Endothelial cell of umbilical vein (primary cell): ENCODE data around the gene VIT. TPM values are rescaled to one million over a fixed set of nuclear protein-coding genes. Genes with fewer than 3 reads are reported as not detected.

Experiments used
- BruUV-seq: library from RNA; stranded (reverse); fragments of 400-500 nt; replicated peaks from 2 replicates; lab custom pipeline; 2021; lab: Mats Ljungman, UMichigan
- CTCF ChIA-PET: fragments of 300-600, 350-600 bp; sonication (Branson Sonifier 250); formaldehyde crosslinking; loops from one replicate; lab custom pipeline; 2021; ENCODE audit warnings: antibody characterized with exemption, inconsistent platforms; lab: Charles Lee
- POLR2A ChIA-PET: fragments of 300-600, 350-600 bp; sonication (Branson Sonifier 250); formaldehyde crosslinking; loops from one replicate; lab custom pipeline; 2021; ENCODE audit warnings: antibody characterized with exemption, inconsistent platforms; lab: Charles Lee
- DNase-seq: peaks from one replicate; pipeline ENCODE4 v3.0.0-alpha.2; 2011; ENCODE audit warnings: low read depth, low spot score
- FAIRE-seq: peaks from 2 replicates; lab custom pipeline; 2011; peaks lifted over from hg19 to GRCh38; lab: Jason Lieb, UNC
- H2AFZ ChIP-seq: 2 replicates; pipeline ENCODE4 v1.6.0; 2012; ENCODE audit warnings: low read depth, low read length, control low read depth, inconsistent platforms
- H3K27ac ChIP-seq: 2 replicates; pipeline ENCODE4 v1.5.1; 2011; ENCODE audit warnings: low read depth, mild to moderate bottlenecking, control low read depth, low read length, moderate library complexity; ENCODE audit not compliant: insufficient read depth
- H3K27me3 ChIP-seq, 2 experiments: 2 replicates each; pipeline versions ENCODE4 v1.6.0 to v1.6.1; 2011; ENCODE audit warnings: low read length in 2 of 2, mixed read lengths in 1 of 2; ENCODE audit not compliant: control insufficient read depth in 2 of 2, insufficient read depth in 2 of 2
- H3K36me3 ChIP-seq, 2 experiments: 2 replicates in 1 of 2; 3 replicates in 1 of 2; pipeline ENCODE4 v1.5.1; 2011; ENCODE audit warnings: low read length in 2 of 2, mild to moderate bottlenecking in 1 of 2, moderate library complexity in 1 of 2; ENCODE audit not compliant: control insufficient read depth in 2 of 2, insufficient read depth in 2 of 2; ENCODE audit errors: extremely low read depth in 1 of 2
- H3K4me1 ChIP-seq: 3 replicates; pipeline ENCODE4 v1.5.1; 2011; ENCODE audit warnings: mild to moderate bottlenecking, low read length; ENCODE audit not compliant: control insufficient read depth, insufficient read depth; ENCODE audit errors: extremely low read depth
- H3K4me2 ChIP-seq: 2 replicates; pipeline ENCODE4 v1.6.1; 2011; ENCODE audit warnings: low read length, control low read depth, mixed read lengths; ENCODE audit not compliant: insufficient read depth
- H3K4me3 ChIP-seq, 3 experiments: fragments of 200-600 bp in 1 of 3; sonication (generic), shearing (Covaris generic) in 1 of 3; replicated peaks in 1 of 3; 2 replicates each; pipeline ENCODE4 v1.5.1; 2011 to 2016; ENCODE audit warnings: control low read depth in 3 of 3, low read length in 3 of 3, mild to moderate bottlenecking in 2 of 3, inconsistent platforms in 1 of 3, low read depth in 1 of 3, moderate library complexity in 1 of 3; ENCODE audit not compliant: insufficient read depth in 1 of 3
- H3K79me2 ChIP-seq: 2 replicates; pipeline ENCODE4 v1.6.0; 2012; ENCODE audit warnings: low read length, inconsistent platforms; ENCODE audit not compliant: control insufficient read depth, insufficient read depth
- H3K9ac ChIP-seq: replicated peaks from 2 replicates; pipeline ENCODE3; 2011; ENCODE audit warnings: low read length, control low read depth; ENCODE audit not compliant: insufficient read depth; ENCODE audit errors: extremely low read depth
- H3K9me1 ChIP-seq: replicated peaks from 3 replicates; pipeline ENCODE4 v1.6.0; 2011; ENCODE audit warnings: mild to moderate bottlenecking, low read length; ENCODE audit not compliant: control insufficient read depth, insufficient read depth; ENCODE audit errors: extremely low read depth
- H3K9me3 ChIP-seq: replicated peaks from 2 replicates; pipeline ENCODE4 v1.5.1; 2012; ENCODE audit warnings: low read length, inconsistent platforms; ENCODE audit not compliant: control insufficient read depth, insufficient read depth
- H4K20me1 ChIP-seq: replicated peaks from 2 replicates; pipeline ENCODE3; 2011; ENCODE audit warnings: mild to moderate bottlenecking, low read length; ENCODE audit not compliant: control insufficient read depth, insufficient read depth; ENCODE audit errors: extremely low read depth
- EZH2 ChIP-seq: IDR thresholded peaks from 2 replicates; pipeline ENCODE4 v1.6.1; 2012; ENCODE audit warnings: borderline replicate concordance, low read depth, mild to moderate bottlenecking, moderate library complexity, low read length, inconsistent platforms; ENCODE audit not compliant: severe bottlenecking
- FOS ChIP-seq: IDR thresholded peaks from 2 replicates; pipeline ENCODE4 v1.6.1; 2011; ENCODE audit warnings: mild to moderate bottlenecking, low read length, moderate library complexity, borderline replicate concordance; ENCODE audit not compliant: insufficient read depth
- GATA2 ChIP-seq: IDR thresholded peaks from 2 replicates; pipeline ENCODE4 v1.7.0; 2011; ENCODE audit warnings: low read depth, mild to moderate bottlenecking, moderate library complexity, mixed read lengths, low read length; ENCODE audit not compliant: insufficient read length, insufficient read depth
- JUN ChIP-seq: IDR thresholded peaks from 2 replicates; pipeline ENCODE4 v1.6.1; 2011; ENCODE audit warnings: borderline replicate concordance, low read depth; ENCODE audit not compliant: insufficient read length, insufficient read depth
- MAX ChIP-seq: IDR thresholded peaks from 2 replicates; pipeline ENCODE4 v1.6.1; 2011; ENCODE audit not compliant: insufficient read depth, insufficient read length
- MYC ChIP-seq: IDR thresholded peaks from one replicate; pipeline ENCODE4 v1.6.1; 2011; ENCODE audit warnings: mild to moderate bottlenecking, low read depth, low read length
- POLR2A ChIP-seq: IDR thresholded peaks from 2 replicates; pipeline ENCODE4 v1.6.1; 2012; ENCODE audit warnings: low read depth, mild to moderate bottlenecking, control low read depth, low read length
- POLR2AphosphoS5 ChIP-seq: IDR thresholded peaks from 2 replicates; pipeline ENCODE4 v1.6.1; 2012; ENCODE audit warnings: low read depth, mild to moderate bottlenecking, control low read depth, low read length, moderate library complexity; ENCODE audit not compliant: insufficient read depth
- dilution Hi-C: fragments of 300-500 bp; cut with MboI; formaldehyde crosslinking; loops from one replicate; pipeline ENCODE4 v1.15.0; 2019; ENCODE audit warnings: low sequenced_read_pairs; ENCODE audit not compliant: extremely low pct_ligation_motif_present
- intact Hi-C: fragments of 100-400 bp; cut with micrococcal nuclease; formaldehyde crosslinking; loops from one replicate; pipeline ENCODE4 v1.10.0; 2022
- polyA plus RNA-seq, 4 experiments: library from polyadenylated mRNA; depleted of rRNA in 3 of 4; stranded (reverse) in 3 of 4; unstranded in 1 of 4; fragments of >200 nt; gene quantifications; 2 replicates each; pipeline versions ENCODE4 v1.2.1 to v1.2.3, GENCODE V29; 2011 to 2012; ENCODE audit warnings: missing spikeins in 1 of 4
- total RNA-seq: library from RNA; stranded (reverse); gene quantifications from 2 replicates; pipeline ENCODE4 v1.2.3, GENCODE V29; 2021

The VIT gene
- total and polyA plus RNA-seq, 2 donors (not counting 3 experiments of a cell fraction or from before 2014, with no cell fraction given), result 0.54 to 0.88 TPM

GRCh38 chr2:36731941-36732672 lies 35.6 kb downstream of the VIT start:
- Histone ChIP-seq H4K20me1 (no peaks in the 10 kb centered on the region), H3K79me2 (no peaks in the 10 kb centered on the region), H3K9me3 (no peaks in the 10 kb centered on the region), H3K9ac (no peak overlapping the region), H3K27me3 (no peaks in the 10 kb centered on the region), H3K4me1 (no peaks in the 10 kb centered on the region), H2AFZ (no peak overlapping the region), H3K4me2 (no peak overlapping the region), H3K9me1 (no peaks in the 10 kb centered on the region), H3K27ac (no peak overlapping the region), H3K36me3 (no peaks in the 10 kb centered on the region), H3K4me3 (no peak overlapping the region)
- TF ChIP-seq JUN, result no peak
- ChIA-PET POLR2A (no interaction called here), CTCF (no interaction called here)
- dilution Hi-C loops, result no loop called here
- FAIRE-seq, result no peak
- intact Hi-C loops, result no loop called here
- DNase-seq, result peak; percentile 22
- no TSS peak for BruUV-seq

- H3K4me1 ChIP-seq, result no peaks in the 10 kb centered on the region
- FAIRE-seq, result no peak
- no peak overlapping the region for H3K4me2 ChIP-seq
- intact Hi-C loops, result no loop called here
- ChIA-PET POLR2A (no interaction called here), CTCF (no interaction called here)
- TF ChIP-seq POLR2A (no peak), GATA2 (no peak), EZH2 (no peak), MYC (no peak), FOS (no peak), POLR2AphosphoS5 (no peak), JUN (no peak), MAX (no peak)
- no peaks in the 10 kb centered on the region for H3K79me2 ChIP-seq
- H3K9me1 ChIP-seq, result no peaks in the 10 kb centered on the region
- H4K20me1 ChIP-seq, result no peaks in the 10 kb centered on the region
- no peak for DNase-seq
- H3K36me3 ChIP-seq, result no peaks in the 10 kb centered on the region
- no peaks in the 10 kb centered on the region for H3K27me3 ChIP-seq
- dilution Hi-C loops, result no loop called here
- no peaks in the 10 kb centered on the region for H3K9me3 ChIP-seq
- no peak overlapping the region for H3K27ac ChIP-seq
- BruUV-seq, result no TSS peak
- H3K9ac ChIP-seq, result no peak overlapping the region
- no peak overlapping the region for H2AFZ ChIP-seq
- H3K4me3 ChIP-seq, result no peak overlapping the region
Measured at GRCh38 chr2:36732673-36733036, 36.1 kb downstream of the VIT start.
